Hepatocyte (in vitro differentiated cells): ENCODE results near the gene SCFD2. TPM values are rescaled to one million over a fixed set of nuclear protein-coding genes. Genes with fewer than 3 reads are reported as not detected.

Experiments used
- DNase-seq: peaks from one replicate; pipeline ENCODE4 v3.0.0-alpha.2; 2016; ENCODE audit warnings: low spot score
- H2AFZ ChIP-seq: fragments of 200-600 bp; sonication (generic); 2 replicates; pipeline ENCODE4 v1.6.0; 2016; ENCODE audit warnings: antibody characterized with exemption, mild to moderate bottlenecking
- H3K27ac ChIP-seq: fragments of 200-600 bp; sonication (generic); 2 replicates; pipeline ENCODE4 v1.5.1; 2016; ENCODE audit warnings: mild to moderate bottlenecking
- H3K27me3 ChIP-seq: fragments of 200-600 bp; sonication (generic); 2 replicates; pipeline ENCODE4 v1.6.1; 2016
- H3K36me3 ChIP-seq: fragments of 200-600 bp; sonication (generic); replicated peaks from 2 replicates; pipeline ENCODE4 v1.5.1; 2016; ENCODE audit warnings: low read depth; ENCODE audit not compliant: insufficient read depth
- H3K4me1 ChIP-seq: fragments of 200-600 bp; sonication (generic); 2 replicates; pipeline ENCODE4 v1.5.1; 2016; ENCODE audit warnings: mild to moderate bottlenecking, moderate library complexity; ENCODE audit not compliant: insufficient read depth
- H3K4me2 ChIP-seq: fragments of 200-600 bp; sonication (generic); 2 replicates; pipeline ENCODE4 v1.6.0; 2016
- H3K4me3 ChIP-seq: fragments of 200-600 bp; sonication (generic); 2 replicates; pipeline ENCODE4 v1.5.1; 2016; ENCODE audit warnings: mild to moderate bottlenecking
- H3K79me2 ChIP-seq: fragments of 200-600 bp; sonication (generic); 2 replicates; pipeline ENCODE4 v1.6.0; 2017; ENCODE audit warnings: mild to moderate bottlenecking
- H3K9me2 ChIP-seq: fragments of 200-600 bp; sonication (generic); replicated peaks from 2 replicates; pipeline ENCODE4 v1.6.0; 2017; ENCODE audit warnings: mild to moderate bottlenecking; ENCODE audit not compliant: insufficient read depth
- H3K9me3 ChIP-seq: fragments of 200-600 bp; sonication (generic); 2 replicates; pipeline ENCODE4 v1.5.1; 2016; ENCODE audit warnings: low read depth, mild to moderate bottlenecking
- H4K20me1 ChIP-seq: fragments of 200-600 bp; sonication (generic); 2 replicates; pipeline ENCODE4 v1.6.0; 2016; ENCODE audit warnings: mild to moderate bottlenecking; ENCODE audit not compliant: insufficient read depth, poor library complexity, severe bottlenecking
- EZH2 ChIP-seq: fragments of 200-600 bp; sonication (generic); IDR thresholded peaks from 2 replicates; pipeline ENCODE4 v1.6.1; 2016; ENCODE audit warnings: antibody characterized with exemption, mild to moderate bottlenecking, borderline replicate concordance
- EZH2phosphoT487 ChIP-seq: fragments of 200-600 bp; sonication (generic); IDR thresholded peaks from one replicate; pipeline ENCODE4 v1.6.1; 2018; ENCODE audit warnings: antibody characterized with exemption, mild to moderate bottlenecking, low read depth, moderate library complexity; ENCODE audit not compliant: unreplicated experiment, severe bottlenecking
- WGBS: methylation state at CpG from one replicate; pipeline ENCODE4 v1.1.6; 2016; ENCODE audit warnings: low lambda C conversion rate; ENCODE audit errors: missing lambda C conversion rate; 5-methylcytosine and 5-hydroxymethylcytosine counted together
- polyA plus RNA-seq: library from polyadenylated mRNA; unstranded; fragments of >200 nt; fragmentation: Nextera tagmentation; extraction: Ambion mirVana; gene quantifications from 2 replicates; pipeline ENCODE4 v1.2.1, GENCODE V29; 2016
- total RNA-seq: library from RNA; depleted of rRNA; stranded (reverse); fragments of >200 nt; gene quantifications from 2 replicates; pipeline ENCODE4 v1.2.3, GENCODE V29; 2014
- TF ChIP-seq, protein P1 (sequence below): fragments of 200-600 bp; sonication (generic); IDR thresholded peaks from 2 replicates; pipeline ENCODE4 v1.5.1; 2016; ENCODE audit warnings: antibody characterized with exemption, mild to moderate bottlenecking; ENCODE audit not compliant: poor library complexity

Gene SCFD2
- total and polyA plus RNA-seq, 2 experiments from 2014 or later: 8.4 to 15.7 TPM

GRCh38 chr4:53050361-53050774, 315.5 kb downstream of the SCFD2 start:
- no peak overlapping the region for H3K4me2 ChIP-seq
- no peak for TF ChIP-seq EZH2
- H3K9me2 ChIP-seq: no peaks in the 10 kb centered on the region
- H4K20me1 ChIP-seq: no peaks in the 10 kb centered on the region
- H3K9me3 ChIP-seq: no peaks in the 10 kb centered on the region
- no peaks in the 10 kb centered on the region for H3K27me3 ChIP-seq
- no peaks in the 10 kb centered on the region for H3K4me1 ChIP-seq
- H3K4me3 ChIP-seq: no peak overlapping the region
- DNase-seq: no peak
- H3K27ac ChIP-seq: no peak overlapping the region
- 75% methylated on average over 4 of the region's 4 CpGs for WGBS
- no peak overlapping the region for H2AFZ ChIP-seq
- no peaks in the 10 kb centered on the region for H3K79me2 ChIP-seq
- no peaks in the 10 kb centered on the region for H3K36me3 ChIP-seq

DNA sequence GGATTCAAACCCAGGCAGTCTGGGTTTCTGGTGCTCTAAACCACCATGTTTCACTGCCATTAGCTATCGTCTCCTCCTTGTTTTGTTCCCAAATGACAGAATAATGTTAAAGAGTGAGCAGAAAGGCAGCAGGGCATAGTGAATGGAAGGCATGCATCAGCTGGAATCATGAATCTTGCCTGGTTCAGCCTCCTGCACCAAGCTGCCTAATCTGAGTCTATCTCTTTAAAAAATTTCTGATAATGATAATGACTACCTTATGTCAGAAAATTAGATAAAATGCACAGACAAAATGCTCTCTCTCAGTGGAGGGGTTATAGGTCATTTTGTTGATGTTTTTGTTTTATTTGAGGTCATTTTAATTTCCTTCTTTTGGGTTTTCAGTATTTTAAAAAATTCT, 316.3 kb downstream of the SCFD2 start:
- WGBS: 84% methylated on average over 1 of the region's 1 CpG
- no peaks in the 10 kb centered on the region for H3K9me3 ChIP-seq
- H3K36me3 ChIP-seq: no peaks in the 10 kb centered on the region
- TF ChIP-seq EZH2phosphoT487 (no peak), EZH2 (no peak)
- TF ChIP-seq, protein P1, sequence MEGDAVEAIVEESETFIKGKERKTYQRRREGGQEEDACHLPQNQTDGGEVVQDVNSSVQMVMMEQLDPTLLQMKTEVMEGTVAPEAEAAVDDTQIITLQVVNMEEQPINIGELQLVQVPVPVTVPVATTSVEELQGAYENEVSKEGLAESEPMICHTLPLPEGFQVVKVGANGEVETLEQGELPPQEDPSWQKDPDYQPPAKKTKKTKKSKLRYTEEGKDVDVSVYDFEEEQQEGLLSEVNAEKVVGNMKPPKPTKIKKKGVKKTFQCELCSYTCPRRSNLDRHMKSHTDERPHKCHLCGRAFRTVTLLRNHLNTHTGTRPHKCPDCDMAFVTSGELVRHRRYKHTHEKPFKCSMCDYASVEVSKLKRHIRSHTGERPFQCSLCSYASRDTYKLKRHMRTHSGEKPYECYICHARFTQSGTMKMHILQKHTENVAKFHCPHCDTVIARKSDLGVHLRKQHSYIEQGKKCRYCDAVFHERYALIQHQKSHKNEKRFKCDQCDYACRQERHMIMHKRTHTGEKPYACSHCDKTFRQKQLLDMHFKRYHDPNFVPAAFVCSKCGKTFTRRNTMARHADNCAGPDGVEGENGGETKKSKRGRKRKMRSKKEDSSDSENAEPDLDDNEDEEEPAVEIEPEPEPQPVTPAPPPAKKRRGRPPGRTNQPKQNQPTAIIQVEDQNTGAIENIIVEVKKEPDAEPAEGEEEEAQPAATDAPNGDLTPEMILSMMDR: no peak
- no peak overlapping the region for H3K4me3 ChIP-seq
- no peaks in the 10 kb centered on the region for H4K20me1 ChIP-seq
- H3K4me2 ChIP-seq: no peak overlapping the region
- H3K27me3 ChIP-seq: no peaks in the 10 kb centered on the region
- no peak overlapping the region for H3K27ac ChIP-seq
- peaks cover 5% of the 10 kb centered on the region for H3K4me1 ChIP-seq
- H3K79me2 ChIP-seq: no peaks in the 10 kb centered on the region
- H3K9me2 ChIP-seq: no peaks in the 10 kb centered on the region
- DNase-seq: no peak
- H2AFZ ChIP-seq: no peak overlapping the region

GRCh38 chr4:53044651-53044960, 321.3 kb downstream of the SCFD2 start:
- no peak for DNase-seq
- Histone ChIP-seq H3K27ac (peak overlapping the region; percentile 43), H3K4me1 (peaks cover 14% of the 10 kb centered on the region), H3K4me3 (no peak overlapping the region), H4K20me1 (no peaks in the 10 kb centered on the region), H3K9me3 (no peaks in the 10 kb centered on the region), H3K79me2 (no peaks in the 10 kb centered on the region), H3K9me2 (no peaks in the 10 kb centered on the region), H3K4me2 (peak overlapping the region; percentile 60), H3K36me3 (no peaks in the 10 kb centered on the region), H2AFZ (peak overlapping the region; percentile 17), H3K27me3 (no peaks in the 10 kb centered on the region)
- WGBS: 67% methylated on average over 2 of the region's 2 CpGs
- TF ChIP-seq EZH2phosphoT487 (no peak), EZH2 (no peak)
- TF ChIP-seq, protein P1: no peak

DNA sequence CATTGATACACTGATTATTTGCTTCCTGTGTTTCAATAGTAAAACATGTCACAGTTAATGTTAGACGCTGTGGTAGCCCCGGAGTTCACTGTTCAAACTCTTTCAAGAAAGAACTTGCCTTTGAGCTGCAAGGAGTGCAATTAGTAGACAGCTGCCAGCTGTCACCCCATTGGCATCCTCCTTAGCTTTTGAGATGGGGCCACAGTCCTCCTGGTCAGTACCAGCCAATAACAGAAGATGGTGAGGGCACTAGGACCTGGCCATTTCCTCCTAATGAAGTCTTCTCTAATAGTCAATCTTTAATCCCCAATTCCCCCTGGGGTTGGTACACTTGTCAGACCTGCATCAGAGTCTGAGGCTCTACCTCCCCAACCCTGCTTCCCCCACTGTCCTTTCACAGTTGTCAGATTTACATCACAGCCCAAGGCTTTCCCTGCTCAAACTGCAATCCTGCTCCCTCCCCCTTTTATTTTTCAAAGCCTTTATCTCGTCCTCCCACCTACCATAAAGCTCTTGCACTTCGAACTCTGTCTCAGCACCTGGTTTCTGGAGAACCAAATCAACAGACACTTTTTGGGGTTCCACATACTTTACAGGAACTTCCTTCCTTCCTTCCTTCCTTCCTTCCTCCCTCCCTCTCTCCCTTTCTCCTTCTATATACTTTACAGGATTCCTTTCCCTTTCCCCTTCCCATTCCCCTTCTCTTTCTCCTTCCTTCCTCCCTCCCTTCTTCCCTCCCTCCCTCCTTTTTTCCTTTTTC, 321.8 kb downstream of the SCFD2 start:
- DNase-seq: peak; percentile 6
- WGBS: 53% methylated on average over 4 of the region's 4 CpGs
- TF ChIP-seq, protein P1: no peak
- TF ChIP-seq EZH2phosphoT487: no peak
- no peak for TF ChIP-seq EZH2
- peaks cover 14% of the 10 kb centered on the region for H3K4me1 ChIP-seq
- H3K9me2 ChIP-seq: no peaks in the 10 kb centered on the region
- no peaks in the 10 kb centered on the region for H3K9me3 ChIP-seq
- peak overlapping the region; percentile 60 for H3K4me2 ChIP-seq
- no peak overlapping the region for H3K4me3 ChIP-seq
- no peaks in the 10 kb centered on the region for H3K36me3 ChIP-seq
- no peaks in the 10 kb centered on the region for H3K79me2 ChIP-seq
- H3K27ac ChIP-seq: peak overlapping the region; percentile 43
- no peaks in the 10 kb centered on the region for H3K27me3 ChIP-seq
- H4K20me1 ChIP-seq: no peaks in the 10 kb centered on the region
- H2AFZ ChIP-seq: peak overlapping the region; percentile 17
